HepG2 (cell line): ENCODE results near the gene UQCC2. TPM values are rescaled to one million over a fixed set of nuclear protein-coding genes. Genes with fewer than 3 reads are reported as not detected.

Experiments
- ATAC-seq: fragments of 200-7000 bp; cut with Tn5 transposase; 3 replicates; pipeline ENCODE4 v1.9.1; 2020; ENCODE audit warnings: mild to moderate bottlenecking, moderate library complexity
- BruUV-seq: library from RNA; stranded (reverse); fragments of 400-500 nt; replicated peaks from 2 replicates; lab custom pipeline; 2021; lab: Mats Ljungman, UMichigan
- CTCF ChIA-PET: fragments of 300-600 bp; formaldehyde crosslinking; extraction: SDS; loops from one replicate; lab custom pipeline; 2021; ENCODE audit warnings: low total read pairs, inconsistent platforms, low intra/inter-chr PET ratio; lab: Yijun Ruan, JAX
- POLR2A ChIA-PET: fragments of 350-600 bp; sonication (Branson Sonifier 250); formaldehyde crosslinking; loops from one replicate; lab custom pipeline; 2020; ENCODE audit warnings: antibody characterized with exemption, inconsistent platforms; lab: Yijun Ruan, JAX
- DNase-seq: peaks from one replicate; pipeline ENCODE4 v3.0.0-alpha.2; 2015; ENCODE audit warnings: low spot score
- FAIRE-seq: peaks from 3 replicates; lab custom pipeline; 2011; peaks lifted over from hg19 to GRCh38; lab: Jason Lieb, UNC
- H2AFZ ChIP-seq: one replicate; pipeline ENCODE4 v1.6.1; 2011; ENCODE audit warnings: low read length, inconsistent platforms
- H3K27ac ChIP-seq: fragments of 300-600 bp; 3 replicates; pipeline ENCODE4 v1.8.0; 2011; ENCODE audit warnings: mixed run types, mild to moderate bottlenecking, mixed read lengths, low read length, inconsistent platforms; ENCODE audit not compliant: insufficient read depth; ENCODE audit errors: extremely low read length
- H3K27me3 ChIP-seq, 2 experiments: fragments of 200-600 bp in 1 of 2; 2 replicates in 1 of 2; 3 replicates in 1 of 2; pipeline versions ENCODE4 v1.6.0 to v1.8.0; 2011; ENCODE audit warnings: low read length in 2 of 2, mild to moderate bottlenecking in 2 of 2, moderate library complexity in 2 of 2, inconsistent platforms in 1 of 2; ENCODE audit not compliant: insufficient read depth in 2 of 2, control insufficient read depth in 1 of 2
- H3K36me3 ChIP-seq, 2 experiments: fragments of 200-600 bp in 1 of 2; replicated peaks in 1 of 2; 2 replicates in 1 of 2; 3 replicates in 1 of 2; pipeline versions ENCODE4 v1.5.1 to v1.8.0; 2011; ENCODE audit warnings: low read length in 2 of 2, inconsistent platforms in 1 of 2; ENCODE audit not compliant: insufficient read depth in 2 of 2, control insufficient read depth in 1 of 2
- H3K4me1 ChIP-seq: 2 replicates; pipeline ENCODE4 v1.5.1; 2012; ENCODE audit warnings: low read length, inconsistent platforms; ENCODE audit not compliant: insufficient read depth
- H3K4me2 ChIP-seq: 2 replicates; pipeline ENCODE4 v1.6.0; 2011; ENCODE audit warnings: low read depth, low read length, inconsistent platforms
- H3K4me3 ChIP-seq, 3 experiments: fragments of 200-600 bp in 1 of 3; sonication (generic), shearing (Covaris generic) in 1 of 3; replicated peaks in 1 of 3; 2 replicates each; pipeline ENCODE4 v1.5.1; 2011 to 2016; ENCODE audit warnings: low read length in 3 of 3, inconsistent platforms in 2 of 3, low read depth in 2 of 3, mild to moderate bottlenecking in 2 of 3, control low read depth in 1 of 3, mixed read lengths in 1 of 3; ENCODE audit not compliant: insufficient read depth in 1 of 3
- H3K79me2 ChIP-seq: one replicate; pipeline ENCODE4 v1.6.1; 2011; ENCODE audit warnings: low read length, inconsistent platforms; ENCODE audit not compliant: insufficient read depth
- H3K9ac ChIP-seq: 2 replicates; pipeline ENCODE4 v1.6.0; 2011; ENCODE audit warnings: mild to moderate bottlenecking, low read depth, low read length, inconsistent platforms; ENCODE audit not compliant: insufficient read depth
- H3K9me3 ChIP-seq: 2 replicates; pipeline ENCODE4 v1.5.1; 2012; ENCODE audit warnings: mild to moderate bottlenecking, low read length
- H4K20me1 ChIP-seq: 2 replicates; pipeline ENCODE4 v1.6.0; 2011; ENCODE audit warnings: inconsistent platforms, mild to moderate bottlenecking, low read length, moderate library complexity; ENCODE audit not compliant: insufficient read depth
- ARNTL ChIP-seq: sonication (generic); formaldehyde crosslinking; IDR thresholded peaks from 2 replicates; pipeline ENCODE4 v1.4.0; 2020; ENCODE audit warnings: mild to moderate bottlenecking, missing genetic modification reagents
- ATAD3A ChIP-seq: sonication (generic); formaldehyde crosslinking; IDR thresholded peaks from 2 replicates; pipeline ENCODE4 v1.4.0; 2020; ENCODE audit warnings: missing genetic modification reagents
- HCFC1 ChIP-seq: fragments of 150-350 bp; IDR thresholded peaks from 2 replicates; pipeline ENCODE4 v1.6.1; 2014; ENCODE audit warnings: low read depth, low read length
- KAT2B ChIP-seq: fragments of 150-350 bp; IDR thresholded peaks from 2 replicates; pipeline ENCODE4 v1.6.1; 2014; ENCODE audit warnings: low read depth, low read length, borderline replicate concordance
- KLF13 ChIP-seq: sonication (generic); formaldehyde crosslinking; IDR thresholded peaks from 2 replicates; pipeline ENCODE4 v1.4.0; 2020; ENCODE audit warnings: mild to moderate bottlenecking, missing genetic modification reagents
- KLF15 ChIP-seq: sonication (generic); formaldehyde crosslinking; IDR thresholded peaks from 2 replicates; pipeline ENCODE4 v1.8.1; 2023; ENCODE audit warnings: borderline replicate concordance, mild to moderate bottlenecking, inconsistent platforms, missing genetic modification reagents, mixed read lengths
- MIER3 ChIP-seq: IDR thresholded peaks from 2 replicates; pipeline ENCODE4 v1.6.1; 2016; ENCODE audit warnings: missing compliant biosample characterization, borderline replicate concordance
- NFYC ChIP-seq: IDR thresholded peaks from 2 replicates; pipeline ENCODE4 v1.6.1; 2016; ENCODE audit warnings: missing genetic modification reagents, missing compliant biosample characterization
- SKI ChIP-seq: fragments of 450-650 bp; IDR thresholded peaks from one replicate; pipeline ENCODE4 v1.6.1; 2018; ENCODE audit warnings: mild to moderate bottlenecking; ENCODE audit not compliant: partially characterized antibody
- SOX5 ChIP-seq: IDR thresholded peaks from 2 replicates; pipeline ENCODE4 v1.6.1; 2016; ENCODE audit warnings: borderline replicate concordance
- SOX6 ChIP-seq, 2 experiments: fragments of 450-650 bp in 1 of 2; sonication (generic) in 1 of 2; formaldehyde crosslinking in 1 of 2; IDR thresholded peaks; 2 replicates each; pipeline versions ENCODE4 v1.4.0 to v1.6.1; 2017 to 2020; ENCODE audit warnings: antibody characterized with exemption in 1 of 2, mild to moderate bottlenecking in 1 of 2, missing genetic modification reagents in 1 of 2
- ZBTB43 ChIP-seq: sonication (generic); formaldehyde crosslinking; conservative IDR thresholded peaks from 2 replicates; pipeline ENCODE4 v1.4.0; 2020; ENCODE audit warnings: missing genetic modification reagents
- ZMYM2 ChIP-seq: sonication (generic); formaldehyde crosslinking; IDR thresholded peaks from 2 replicates; pipeline ENCODE4 v1.8.0; 2022; ENCODE audit warnings: mild to moderate bottlenecking, missing genetic modification reagents
- ZNF367 ChIP-seq: sonication (generic); formaldehyde crosslinking; IDR thresholded peaks from 2 replicates; pipeline ENCODE4 v1.4.0; 2020; ENCODE audit warnings: missing genetic modification reagents, borderline replicate concordance
- ZNF556 ChIP-seq: sonication (generic); formaldehyde crosslinking; IDR thresholded peaks from 2 replicates; pipeline ENCODE4 v1.4.0; 2020; ENCODE audit warnings: mild to moderate bottlenecking, missing genetic modification reagents, borderline replicate concordance
- ZNF629 ChIP-seq: sonication (generic); formaldehyde crosslinking; conservative IDR thresholded peaks from 2 replicates; pipeline ENCODE4 v1.5.0; 2020; ENCODE audit warnings: missing genetic modification reagents
- WGBS: methylation state at CpG from one replicate; pipeline ENCODE4 v1.1.6; 2017; ENCODE audit warnings: low lambda C conversion rate; 5-methylcytosine and 5-hydroxymethylcytosine counted together
- in situ Hi-C: cut with HindIII; loops from 2 replicates; pipeline ENCODE4 v1.10.0; 2017; ENCODE audit warnings: low pct_unique_long_range_greater_than_20kb; ENCODE audit not compliant: extremely low pct_ligation_motif_present
- intact Hi-C: fragments of 100-400 bp; cut with micrococcal nuclease; formaldehyde crosslinking; loops from one replicate; pipeline ENCODE4 v1.10.0; 2022; ENCODE audit not compliant: unreplicated experiment
- polyA plus RNA-seq, 8 experiments: library from polyadenylated mRNA; depleted of rRNA in 3 of 8; stranded (reverse) in 7 of 8; unstranded in 1 of 8; fragments of >200 nt; fragmentation: Illumina TruSeq in 4 of 8; extraction: Trizol in 4 of 8; gene quantifications; 2 replicates each; pipeline versions ENCODE4 v1.2.1 to v1.2.3, GENCODE V29; 2011 to 2016; ENCODE audit warnings: low read depth in 4 of 8, missing spikeins in 1 of 8, mixed read lengths in 1 of 8; ENCODE audit not compliant: insufficient read depth in 1 of 8
- total RNA-seq, 5 experiments: library from RNA; depleted of rRNA; stranded (reverse); fragments of >200 nt; fragmentation: Illumina TruSeq; extraction: Trizol; gene quantifications; 2 replicates each; pipeline ENCODE4 v1.2.3, GENCODE V29; 2016; ENCODE audit warnings: low read depth in 1 of 5
- TF ChIP-seq, protein P1 (sequence below): fragments of 450-650 bp; IDR thresholded peaks from 2 replicates; pipeline ENCODE4 v1.6.1; 2017
- TF ChIP-seq, protein P2 (sequence below): sonication (generic); formaldehyde crosslinking; IDR thresholded peaks from 2 replicates; pipeline ENCODE4 v1.4.0; 2020; ENCODE audit warnings: missing genetic modification reagents

The UQCC2 gene
- total and polyA plus RNA-seq, 2 of the 13 experiments (the other 11 are each of a cell fraction or from before 2014, with no cell fraction given): 82.4 to 238 TPM

DNA sequence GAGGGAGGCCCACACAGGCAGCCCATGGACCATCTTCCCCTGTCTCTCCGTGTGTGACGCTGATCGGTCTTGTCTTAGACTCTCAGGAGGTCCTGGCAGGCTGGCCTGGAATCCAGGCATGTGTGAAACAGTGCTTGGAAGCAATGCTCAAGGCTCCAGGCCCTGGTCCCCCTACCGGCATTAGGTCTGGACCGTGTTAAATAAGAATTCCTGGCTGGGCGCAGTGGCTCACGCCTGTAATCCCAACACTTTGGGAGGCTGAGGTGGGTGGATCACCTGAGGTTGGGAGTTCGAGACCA, 22.2 kb upstream of the UQCC2 start:
- no peaks in the 10 kb centered on the region for H3K9me3 ChIP-seq
- H3K36me3 ChIP-seq: no peaks in the 10 kb centered on the region
- no peak overlapping the region for H3K4me3 ChIP-seq
- peaks cover 15% of the 10 kb centered on the region for H3K4me1 ChIP-seq
- in situ Hi-C loops (no loop called here), intact Hi-C loops (no loop called here)
- BruUV-seq: no TSS peak
- H3K27me3 ChIP-seq: peaks cover 0 to 4% of the 10 kb centered on the region in 2 experiments; a peak in 2 of 5 replicates
- TF ChIP-seq SKI (no peak), SOX6 (IDR thresholded peaks at IDR 0.05) (no peak), SOX6 (CRISPR knock-in tag; IDR thresholded peaks at IDR 0.05) (no peak), ARNTL (CRISPR knock-in tag) (no peak), ZNF556 (CRISPR knock-in tag) (no peak), KAT2B (no peak), ZNF367 (CRISPR knock-in tag) (no peak), ATAD3A (CRISPR knock-in tag) (no peak), ZBTB43 (no peak), HCFC1 (no peak), MIER3 (CRISPR knock-in tag) (no peak), NFYC (CRISPR knock-in tag) (no peak), SOX5 (CRISPR knock-in tag) (no peak), KLF15 (CRISPR knock-in tag) (no peak), KLF13 (CRISPR knock-in tag) (no peak), ZMYM2 (CRISPR knock-in tag) (no peak), ZNF629 (CRISPR knock-in tag) (no peak)
- TF ChIP-seq, protein P1, sequence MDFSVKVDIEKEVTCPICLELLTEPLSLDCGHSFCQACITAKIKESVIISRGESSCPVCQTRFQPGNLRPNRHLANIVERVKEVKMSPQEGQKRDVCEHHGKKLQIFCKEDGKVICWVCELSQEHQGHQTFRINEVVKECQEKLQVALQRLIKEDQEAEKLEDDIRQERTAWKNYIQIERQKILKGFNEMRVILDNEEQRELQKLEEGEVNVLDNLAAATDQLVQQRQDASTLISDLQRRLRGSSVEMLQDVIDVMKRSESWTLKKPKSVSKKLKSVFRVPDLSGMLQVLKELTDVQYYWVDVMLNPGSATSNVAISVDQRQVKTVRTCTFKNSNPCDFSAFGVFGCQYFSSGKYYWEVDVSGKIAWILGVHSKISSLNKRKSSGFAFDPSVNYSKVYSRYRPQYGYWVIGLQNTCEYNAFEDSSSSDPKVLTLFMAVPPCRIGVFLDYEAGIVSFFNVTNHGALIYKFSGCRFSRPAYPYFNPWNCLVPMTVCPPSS: no peak
- TF ChIP-seq, protein P2, sequence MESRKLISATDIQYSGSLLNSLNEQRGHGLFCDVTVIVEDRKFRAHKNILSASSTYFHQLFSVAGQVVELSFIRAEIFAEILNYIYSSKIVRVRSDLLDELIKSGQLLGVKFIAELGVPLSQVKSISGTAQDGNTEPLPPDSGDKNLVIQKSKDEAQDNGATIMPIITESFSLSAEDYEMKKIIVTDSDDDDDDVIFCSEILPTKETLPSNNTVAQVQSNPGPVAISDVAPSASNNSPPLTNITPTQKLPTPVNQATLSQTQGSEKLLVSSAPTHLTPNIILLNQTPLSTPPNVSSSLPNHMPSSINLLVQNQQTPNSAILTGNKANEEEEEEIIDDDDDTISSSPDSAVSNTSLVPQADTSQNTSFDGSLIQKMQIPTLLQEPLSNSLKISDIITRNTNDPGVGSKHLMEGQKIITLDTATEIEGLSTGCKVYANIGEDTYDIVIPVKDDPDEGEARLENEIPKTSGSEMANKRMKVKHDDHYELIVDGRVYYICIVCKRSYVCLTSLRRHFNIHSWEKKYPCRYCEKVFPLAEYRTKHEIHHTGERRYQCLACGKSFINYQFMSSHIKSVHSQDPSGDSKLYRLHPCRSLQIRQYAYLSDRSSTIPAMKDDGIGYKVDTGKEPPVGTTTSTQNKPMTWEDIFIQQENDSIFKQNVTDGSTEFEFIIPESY: no peak
- no peaks in the 10 kb centered on the region for H4K20me1 ChIP-seq
- ChIA-PET POLR2A (no interaction called here), CTCF (no interaction called here)
- H3K9ac ChIP-seq: no peak overlapping the region
- DNase-seq: no peak
- H3K4me2 ChIP-seq: no peak overlapping the region
- H2AFZ ChIP-seq: no peak overlapping the region
- WGBS: 85% methylated on average over 6 of the region's 8 CpGs
- no peak overlapping the region for H3K27ac ChIP-seq
- ATAC-seq: no peak
- no peak for FAIRE-seq
- no peaks in the 10 kb centered on the region for H3K79me2 ChIP-seq
